GM18873 (cell line): Measurements from ENCODE around the gene SNRPD2.
"Not testable (repeated sequence)": the region's sequence is repeated elsewhere in the genome, so short reads cannot be mapped to it uniquely, and the experiment has no call there.

Source experiments
- ATAC-seq: cut with Tn5 transposase; IDR thresholded peaks from one replicate; pipeline ENCODE4 v1.9.1; 2021; ENCODE audit warnings: mild to moderate bottlenecking, moderate library complexity, moderate number of reproducible peaks; ENCODE audit not compliant: unreplicated experiment, low FRiP score

The SNRPD2 gene

GRCh38 chr19:45691516-45692186, at the start of gene SNRPD2:
TSS of gene SNRPD2 (minus strand) at chr19:45691953. CDS start at chr19:45691888, 65 bp downstream.
- peak; percentile 38 for ATAC-seq

- ATAC-seq = no peak
Measured at GRCh38 chr19:45739498-45740439, 48.0 kb upstream of the SNRPD2 start.

GRCh38 chr19:45733160-45733810, 41.5 kb upstream of the SNRPD2 start, which contains the start of gene MEIOSIN:
TSS of gene MEIOSIN (plus strand) at chr19:45733439. CDS start at chr19:45735377, 1,938 bp downstream.
- ATAC-seq = no peak

- peak; percentile 80 for ATAC-seq
Measured at GRCh38 chr19:45730368-45731288, 38.9 kb upstream of the SNRPD2 start, which contains the start of gene FBXO46. TSS of gene FBXO46 (minus strand) at chr19:45730896. CDS start at chr19:45713495, 17,401 bp downstream.

GRCh38 chr19:45729800-45730290, 38.1 kb upstream of the SNRPD2 start:
- ATAC-seq = no peak

GRCh38 chr19:45728683-45729082, 36.9 kb upstream of the SNRPD2 start:
- ATAC-seq = not testable (repeated sequence)

- not testable (repeated sequence) for ATAC-seq
Measured at GRCh38 chr19:45720065-45720464, 28.3 kb upstream of the SNRPD2 start.

- no peak for ATAC-seq
Measured at GRCh38 chr19:45717983-45718650, 26.4 kb upstream of the SNRPD2 start.

- peak; percentile 90 for ATAC-seq
Measured at GRCh38 chr19:45717131-45717982, 25.6 kb upstream of the SNRPD2 start.

- no peak for ATAC-seq
Measured at GRCh38 chr19:45716359-45717130, 24.8 kb upstream of the SNRPD2 start.

GRCh38 chr19:45715139-45715538, 23.4 kb upstream of the SNRPD2 start:
- no peak for ATAC-seq

- ATAC-seq = no peak
Measured at GRCh38 chr19:45713141-45713540, 21.4 kb upstream of the SNRPD2 start.

- ATAC-seq = no peak
Measured at GRCh38 chr19:45712699-45713067, 20.9 kb upstream of the SNRPD2 start.

- no peak for ATAC-seq
Measured at GRCh38 chr19:45711851-45712698, 20.3 kb upstream of the SNRPD2 start.

GRCh38 chr19:45710356-45711130, 18.8 kb upstream of the SNRPD2 start:
- ATAC-seq = no peak
